Suppressor macrophage treated with lipopolysaccharide for 1 hour (primary cell): ENCODE results near the gene POU4F1.

Source experiments
- DNase-seq, 3 donors: peaks; one replicate each; pipeline ENCODE4 v3.0.0-alpha.2; 2020 to 2022

The POU4F1 gene

DNA sequence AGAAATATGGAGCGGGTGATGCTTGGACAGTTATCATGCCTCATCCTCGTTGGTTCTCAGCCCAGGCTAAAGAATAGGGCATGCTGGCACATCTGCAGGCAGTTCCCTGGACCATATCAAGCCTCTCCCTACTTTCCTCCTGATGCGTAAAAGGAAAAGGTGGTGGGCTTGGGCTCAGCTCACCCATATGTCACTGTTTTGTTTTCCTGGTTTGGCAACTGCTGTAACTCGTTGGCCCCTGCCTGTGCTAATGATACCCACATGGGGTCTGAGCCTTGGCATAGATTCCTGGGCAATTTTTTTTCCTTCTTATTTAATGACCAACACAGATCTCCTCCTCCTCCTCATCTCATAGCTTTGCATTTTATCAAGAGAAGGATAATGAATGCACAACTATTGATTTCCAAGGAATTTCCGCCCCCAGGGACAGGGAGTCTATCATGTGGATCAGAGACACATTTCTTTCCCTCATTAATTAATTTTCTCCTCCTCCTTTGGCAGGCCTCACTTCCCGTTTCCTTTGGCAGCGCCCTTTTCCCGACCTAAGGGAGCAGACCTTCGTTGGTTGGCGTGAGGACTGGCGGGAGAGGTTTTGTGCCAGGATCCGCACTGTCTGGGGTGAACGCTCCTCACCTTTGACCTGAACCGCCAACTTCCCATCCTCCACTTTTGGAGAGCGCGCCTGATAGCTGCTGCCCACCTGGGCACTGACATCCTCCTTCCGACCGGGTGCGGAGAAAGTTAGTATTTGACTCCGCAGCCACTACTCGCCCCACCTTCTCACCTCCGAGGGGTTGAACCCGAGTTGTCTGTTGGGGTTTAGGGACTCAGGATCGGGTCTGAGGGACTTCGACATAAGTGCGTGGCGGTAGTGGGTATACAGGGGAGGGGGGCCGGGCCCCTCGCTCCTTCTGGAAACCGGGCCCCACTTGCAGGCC, 3.4 kb upstream of the POU4F1 start:
- no peak for DNase-seq

DNA sequence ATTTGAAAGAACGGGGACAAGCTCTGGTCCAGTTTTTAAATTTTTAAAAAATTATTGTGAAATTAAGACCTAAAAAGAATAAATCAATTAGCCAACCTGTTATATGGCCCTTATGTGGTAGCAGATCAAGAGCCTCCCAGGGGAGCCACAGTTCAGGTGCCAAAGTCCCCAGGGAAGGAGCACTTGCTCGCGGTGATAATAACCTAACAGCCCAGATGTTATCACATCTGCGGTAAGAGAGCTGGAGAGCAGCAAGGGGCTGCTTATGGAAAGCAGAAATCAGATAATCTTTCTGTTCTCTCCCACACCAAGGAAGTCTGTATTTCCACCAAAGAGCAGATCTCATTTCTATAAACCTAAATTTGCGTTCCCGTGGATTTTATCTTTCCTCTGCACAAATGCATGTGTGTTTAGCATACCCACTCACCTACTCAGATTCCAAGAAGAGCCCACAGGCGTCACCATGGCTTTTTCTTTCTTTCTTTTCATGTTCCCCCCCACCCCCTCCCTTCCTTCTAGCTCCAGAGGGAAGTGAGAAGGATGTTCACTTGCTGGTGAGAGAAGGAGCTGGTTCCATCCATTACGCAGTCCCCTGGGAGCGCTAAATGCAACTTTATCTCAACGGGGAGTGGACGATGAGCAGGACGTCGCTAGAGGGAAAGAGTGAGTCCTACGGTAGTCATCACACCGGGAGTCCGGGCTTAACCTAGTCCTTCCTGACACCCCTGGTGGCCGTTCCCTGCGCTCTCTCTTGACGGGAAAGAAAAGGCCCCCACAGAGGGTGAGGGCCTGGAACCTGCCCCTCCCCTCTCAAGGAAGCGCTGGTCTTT, 1.6 kb upstream of the POU4F1 start:
- DNase-seq: no peak

DNA sequence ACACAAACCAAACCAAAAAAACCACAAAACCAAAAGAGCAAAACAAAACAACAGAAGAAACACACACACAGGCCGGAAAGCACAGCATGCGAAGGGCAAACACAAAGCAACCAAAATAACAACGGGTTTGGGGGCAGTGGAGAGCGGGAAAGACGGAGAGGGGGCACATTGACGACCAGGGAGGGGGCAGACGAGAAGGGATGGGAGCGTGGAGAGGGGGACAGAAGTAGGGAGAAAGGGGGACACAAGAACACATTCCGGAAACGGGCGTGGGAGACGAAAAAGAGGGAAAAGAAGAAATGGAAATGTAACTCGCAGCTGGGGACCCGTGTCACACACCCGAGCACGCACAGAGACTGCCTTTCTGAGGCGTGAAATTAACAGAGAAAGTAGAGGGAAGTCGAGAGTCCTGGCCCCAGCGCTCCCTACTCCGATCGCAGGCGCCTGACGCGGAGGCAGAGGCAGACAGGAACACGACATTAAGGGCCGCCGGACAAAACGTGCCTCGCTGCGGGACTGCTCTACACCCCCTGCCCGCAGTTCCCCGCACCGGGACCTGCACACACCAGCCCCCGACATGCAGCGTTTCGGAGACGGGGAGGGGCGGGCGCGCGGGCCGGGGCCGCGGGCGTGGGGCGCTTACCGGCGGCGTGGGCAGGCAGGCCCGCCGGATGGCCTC, 652 bp downstream of the POU4F1 start:
- DNase-seq: peak; percentile 37 to 54 (median 51)

DNA sequence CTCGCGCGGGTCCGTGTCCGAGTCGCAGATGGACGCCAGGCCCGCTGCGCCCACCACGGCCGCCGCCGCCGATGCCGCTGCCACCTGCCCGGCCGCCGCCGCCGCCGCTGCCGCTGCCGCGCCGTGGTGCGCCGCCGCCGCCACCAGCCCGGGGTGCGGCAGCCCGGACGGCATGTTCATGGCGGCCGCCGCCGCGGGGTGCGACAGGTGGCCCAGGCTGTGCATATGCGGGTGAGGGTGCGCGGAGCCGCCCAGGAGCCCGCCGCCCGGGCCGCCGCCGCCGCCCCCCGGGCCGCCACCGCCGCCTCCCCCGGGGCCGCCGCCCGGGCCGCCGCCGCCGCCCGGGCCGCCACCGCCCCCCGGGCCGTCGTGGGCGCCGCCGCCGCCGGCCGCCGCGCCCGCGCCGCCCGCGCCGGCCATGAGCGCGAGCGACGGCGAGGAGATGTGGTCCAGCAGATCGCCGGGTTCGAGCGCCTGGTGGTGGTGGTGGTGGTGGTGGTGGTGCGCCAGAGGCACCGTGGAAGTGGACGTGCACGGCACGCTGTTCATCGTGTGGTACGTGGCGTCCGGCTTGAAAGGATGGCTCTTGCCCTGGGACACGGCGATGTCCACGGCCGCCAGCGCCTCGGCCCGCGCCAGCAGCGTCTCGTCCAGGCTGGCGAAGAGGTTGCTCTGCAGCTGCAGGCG, 1.3 kb downstream of the POU4F1 start:
- DNase-seq: no peak

DNA sequence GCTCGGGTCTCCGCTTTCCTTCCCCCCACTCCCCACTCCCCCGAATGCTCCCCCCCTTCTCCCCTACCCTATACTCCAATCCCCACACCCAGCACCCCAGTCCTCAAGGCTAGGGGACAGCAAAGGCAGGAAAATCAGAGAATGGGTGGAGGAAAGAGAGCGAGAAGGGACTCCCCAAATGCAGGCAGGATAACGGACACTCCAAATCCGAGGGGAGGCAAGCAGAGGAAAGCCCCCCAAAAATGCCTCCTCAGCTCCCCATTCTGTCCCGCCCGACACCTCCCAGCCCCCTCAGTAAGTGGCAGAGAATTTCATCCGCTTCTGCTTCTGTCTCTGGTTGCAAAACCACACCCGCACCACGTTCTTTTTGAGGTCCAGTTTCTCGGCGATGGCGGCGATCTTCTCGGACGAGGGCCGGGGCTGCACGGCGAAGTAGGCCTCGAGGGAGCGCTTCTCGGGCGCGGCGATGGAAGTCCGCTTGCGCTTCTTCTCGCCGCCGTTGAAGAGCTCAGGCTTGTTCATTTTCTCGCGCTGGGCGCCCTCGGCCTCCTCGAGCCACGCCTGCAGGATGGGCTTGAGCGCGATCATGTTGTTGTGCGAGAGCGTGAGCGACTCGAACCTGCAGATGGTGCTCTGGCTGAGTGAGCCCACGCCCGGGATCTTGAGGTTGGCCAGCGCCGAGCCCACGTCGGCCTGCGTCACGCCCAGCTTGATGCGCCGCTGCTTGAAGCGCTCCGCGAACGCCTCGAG, 2.1 kb downstream of the POU4F1 start:
- DNase-seq: peak; percentile 45 to 56 (median 47)

DNA sequence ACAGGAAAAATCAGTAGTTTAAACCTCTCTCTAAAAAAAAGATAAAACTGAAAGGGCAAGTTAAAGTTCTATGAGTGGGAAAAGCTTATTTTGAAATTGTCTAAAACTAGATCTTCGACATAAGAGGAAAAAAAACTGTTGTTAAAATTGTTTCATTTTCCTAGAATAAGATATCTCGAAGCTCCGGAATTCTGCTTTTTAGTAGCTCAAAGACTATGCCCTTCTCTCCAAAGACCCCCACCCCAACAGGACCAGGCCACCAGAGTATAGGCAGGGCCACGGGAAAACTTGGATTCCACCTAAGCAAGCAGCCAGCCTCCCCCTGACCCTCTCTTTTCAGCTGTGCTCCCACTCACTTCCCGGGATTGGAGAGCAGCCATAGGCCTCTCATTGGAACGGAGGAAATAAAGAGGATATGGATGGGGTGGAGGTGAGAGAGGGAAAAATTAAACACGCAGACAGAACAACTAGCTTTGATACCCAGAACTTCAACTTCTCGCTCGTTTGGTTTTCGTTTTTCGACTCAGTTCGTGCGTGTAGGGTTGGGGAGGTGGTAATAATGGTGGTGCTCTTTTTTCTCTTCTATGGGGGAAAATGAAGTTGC, 3.0 kb downstream of the POU4F1 start:
- no peak for DNase-seq

DNA sequence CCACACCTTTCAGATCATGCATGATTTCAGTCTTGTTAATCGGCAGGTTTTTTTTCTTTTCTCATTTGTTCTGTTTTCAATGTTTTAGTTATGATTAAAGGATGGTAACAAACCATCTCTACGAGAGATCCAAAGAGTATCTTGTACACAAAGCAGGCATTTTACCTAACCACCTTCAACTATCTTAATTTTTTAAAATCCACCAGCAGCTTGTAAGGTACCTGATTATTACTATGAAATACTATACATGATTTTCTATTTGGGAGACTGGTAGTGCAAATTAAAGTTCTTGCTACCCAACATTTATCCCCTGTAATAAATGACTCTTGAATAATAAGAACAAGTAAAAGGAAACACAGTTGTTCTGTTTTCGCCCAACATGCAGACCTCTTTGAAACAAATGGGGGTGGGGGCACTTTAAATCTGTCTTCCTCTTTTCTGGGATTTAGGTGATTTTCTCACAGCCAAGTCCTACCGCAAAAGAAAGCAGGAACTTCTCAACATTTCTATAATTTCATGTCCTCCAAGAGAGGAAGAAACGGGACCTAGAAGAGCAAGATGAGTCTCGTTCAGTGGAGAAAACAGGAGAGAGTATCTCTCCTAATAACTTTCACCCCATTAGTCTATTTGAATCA, 3.6 kb downstream of the POU4F1 start:
- peak; percentile 50 to 64 (median 57) for DNase-seq

DNA sequence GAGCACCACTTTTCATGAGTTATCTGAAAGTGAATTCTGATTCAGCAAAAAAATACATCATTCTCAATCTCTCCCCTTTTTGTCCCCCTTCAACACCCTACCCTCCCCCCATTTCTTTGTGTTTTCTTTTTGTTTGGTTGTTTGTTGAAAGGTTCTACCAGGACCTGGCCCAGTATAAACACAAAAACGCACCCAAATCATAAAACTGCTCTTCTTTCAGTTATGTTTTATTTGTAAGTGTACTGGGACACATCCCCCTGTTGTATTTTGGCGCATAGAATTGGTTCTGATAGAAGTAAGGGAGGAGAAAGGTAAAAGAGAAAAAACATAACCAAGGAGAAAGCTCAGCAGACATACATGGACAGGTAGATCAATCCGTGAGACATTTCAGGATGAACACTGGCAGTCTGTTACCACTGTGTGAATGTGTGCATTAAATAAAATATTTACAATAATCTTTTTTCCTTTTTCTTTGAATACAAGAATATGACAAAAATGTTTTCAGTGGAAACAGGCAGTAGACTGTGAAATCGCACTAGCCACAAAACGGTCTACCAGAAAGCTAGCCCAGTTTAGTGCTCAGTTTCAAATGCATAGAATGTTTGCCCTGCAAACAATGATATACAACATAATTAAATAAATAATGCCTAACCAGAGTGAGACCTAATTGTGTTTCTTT, 4.2 kb downstream of the POU4F1 start:
- DNase-seq: no peak

DNA sequence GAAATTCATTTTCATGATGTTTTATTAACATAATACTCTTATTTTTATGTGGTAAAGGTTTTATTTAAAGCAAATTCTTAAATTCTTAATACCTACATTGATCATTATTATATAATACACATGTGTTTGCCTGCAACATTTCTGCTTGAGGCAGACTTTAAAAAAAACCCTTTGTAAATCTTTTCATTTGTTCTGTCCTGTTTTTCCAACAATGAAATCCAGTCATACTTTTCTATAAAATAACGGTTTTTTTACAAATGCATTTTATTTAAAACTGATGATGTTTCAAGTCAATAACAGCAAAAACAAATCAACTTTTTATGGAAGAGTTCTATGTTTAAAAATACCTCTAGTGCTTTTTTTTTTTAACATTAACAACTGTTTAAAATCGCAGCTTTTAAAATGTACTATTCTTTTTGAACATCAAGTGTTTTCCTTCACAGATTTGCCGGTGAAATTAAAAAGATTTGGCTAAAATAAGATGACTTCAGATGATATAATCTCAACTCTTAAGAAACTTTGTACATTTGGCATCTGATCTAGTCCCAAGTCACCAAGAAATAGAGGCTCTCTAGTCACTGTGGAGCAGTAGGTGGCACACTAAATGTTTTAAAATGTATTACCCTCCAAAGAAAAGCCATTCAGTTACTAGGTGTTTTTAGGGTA, 5.1 kb downstream of the POU4F1 start:
- no peak for DNase-seq

DNA sequence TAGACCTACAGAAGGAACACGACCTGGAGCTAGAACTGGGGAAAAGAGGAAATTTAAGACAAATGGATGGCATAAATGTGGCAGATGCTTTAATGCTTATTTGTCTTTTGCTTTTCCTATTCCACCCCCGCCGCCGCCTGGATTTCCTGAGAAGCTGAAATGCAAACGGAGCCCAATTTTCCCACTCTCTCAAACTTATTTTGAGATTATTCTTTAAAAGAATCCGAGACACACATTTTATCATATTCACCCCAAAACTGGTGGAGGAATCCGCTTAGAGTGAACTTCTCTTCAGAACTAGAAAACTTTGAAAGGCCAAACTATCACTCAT, 5.8 kb downstream of the POU4F1 start:
- no peak for DNase-seq

DNA sequence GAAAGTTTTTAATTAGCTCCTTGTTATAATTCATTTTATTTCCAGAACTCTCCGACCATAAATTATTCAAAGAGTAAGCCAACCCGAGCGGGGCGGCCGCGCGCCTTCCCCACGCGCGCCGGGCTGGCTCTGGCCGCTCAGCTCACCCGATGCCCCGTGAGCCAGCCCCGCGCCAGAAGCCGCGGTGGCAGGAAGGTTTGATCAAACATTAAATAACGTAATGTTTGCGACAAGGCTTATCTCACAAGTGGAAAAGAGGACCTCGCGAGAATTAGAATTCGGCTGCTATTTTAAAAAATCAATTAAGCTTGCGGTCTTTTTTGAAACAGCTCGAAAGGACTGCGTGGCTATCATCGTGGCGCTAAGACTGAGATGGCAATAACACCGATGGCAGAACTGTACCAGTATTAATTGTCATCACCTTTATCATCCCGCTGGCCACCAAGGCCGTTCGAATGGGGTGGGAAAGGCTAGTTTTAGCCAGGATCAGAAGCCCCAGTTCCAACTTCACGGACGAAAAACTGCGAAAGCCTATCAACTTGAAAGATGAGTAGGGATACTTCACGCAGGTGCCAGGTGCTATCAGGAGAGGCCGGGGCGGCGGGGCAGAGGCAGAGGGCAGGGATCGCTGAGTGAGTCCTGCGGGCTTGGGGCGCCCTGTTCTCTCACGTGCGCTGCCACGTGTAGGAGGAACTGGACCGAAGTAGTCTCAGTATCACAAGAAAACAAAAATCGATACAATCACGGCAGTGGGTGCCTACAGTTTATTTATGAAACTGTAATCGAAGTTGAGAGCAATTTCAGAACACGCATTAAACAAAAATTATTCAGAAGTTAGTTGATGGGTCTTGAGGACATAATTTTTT, 6.4 kb downstream of the POU4F1 start:
- no peak for DNase-seq

DNA sequence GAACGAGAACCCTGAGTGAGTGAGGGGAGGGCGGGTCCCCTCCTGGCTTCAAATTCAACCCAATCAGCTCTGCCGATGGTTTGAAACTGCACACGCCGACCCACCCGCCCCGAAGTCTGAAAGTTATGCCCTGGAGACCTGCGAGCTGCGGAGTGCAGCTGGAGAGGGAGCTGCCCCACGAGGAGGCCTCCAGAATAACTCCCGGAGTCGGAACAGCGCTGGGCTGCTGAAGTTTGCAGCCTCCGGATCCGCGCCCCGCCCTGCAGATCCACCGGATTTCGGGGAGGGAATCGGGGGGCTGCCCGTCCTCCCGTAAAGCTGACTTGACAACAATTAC, 7.0 kb downstream of the POU4F1 start:
- DNase-seq: no peak

DNA sequence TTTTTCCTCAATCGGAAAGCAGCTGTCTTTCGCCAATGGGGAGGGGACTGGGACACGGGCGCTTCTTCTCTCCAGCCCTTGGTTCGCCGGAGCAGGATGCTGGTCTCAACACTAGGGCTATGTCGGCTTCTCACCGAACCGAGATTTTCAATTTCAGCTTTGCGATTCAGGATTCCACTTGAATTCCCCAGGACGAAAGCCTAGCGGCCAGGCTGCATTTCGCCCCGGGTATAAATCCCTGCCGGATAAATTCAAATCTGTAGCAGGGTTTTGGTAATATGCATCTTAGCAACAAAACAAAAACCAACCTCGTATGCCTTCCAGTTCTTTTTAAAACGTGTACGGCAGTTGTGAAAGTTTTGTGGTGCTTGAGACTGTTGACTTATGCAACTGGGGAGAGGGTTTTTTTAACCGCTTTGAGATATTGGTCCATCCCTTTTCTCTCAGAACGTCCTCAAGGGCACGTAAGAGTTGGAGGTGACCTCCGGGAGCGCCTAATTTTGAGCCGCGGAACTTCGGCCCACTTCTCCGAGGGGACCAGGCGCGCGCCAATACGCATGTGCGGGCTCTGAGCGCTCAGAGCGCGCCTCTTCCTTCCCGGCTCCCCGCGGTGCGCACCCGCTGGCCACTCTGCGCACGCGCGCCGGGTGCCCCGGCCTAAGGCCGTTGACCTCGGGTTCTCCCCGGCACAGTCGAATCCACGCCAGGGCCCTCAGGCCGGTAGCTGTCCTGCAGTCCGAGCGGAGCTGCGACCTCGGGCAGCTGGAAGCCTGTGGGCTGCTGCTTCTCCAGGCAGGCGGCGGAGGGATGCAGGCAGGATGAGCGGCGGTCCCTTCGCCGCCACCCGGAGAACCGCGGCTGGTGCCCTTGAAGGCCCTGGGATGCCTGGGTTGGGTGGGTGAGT, 7.6 kb downstream of the POU4F1 start:
- DNase-seq: peak; percentile 69 to 88 (median 74)

DNA sequence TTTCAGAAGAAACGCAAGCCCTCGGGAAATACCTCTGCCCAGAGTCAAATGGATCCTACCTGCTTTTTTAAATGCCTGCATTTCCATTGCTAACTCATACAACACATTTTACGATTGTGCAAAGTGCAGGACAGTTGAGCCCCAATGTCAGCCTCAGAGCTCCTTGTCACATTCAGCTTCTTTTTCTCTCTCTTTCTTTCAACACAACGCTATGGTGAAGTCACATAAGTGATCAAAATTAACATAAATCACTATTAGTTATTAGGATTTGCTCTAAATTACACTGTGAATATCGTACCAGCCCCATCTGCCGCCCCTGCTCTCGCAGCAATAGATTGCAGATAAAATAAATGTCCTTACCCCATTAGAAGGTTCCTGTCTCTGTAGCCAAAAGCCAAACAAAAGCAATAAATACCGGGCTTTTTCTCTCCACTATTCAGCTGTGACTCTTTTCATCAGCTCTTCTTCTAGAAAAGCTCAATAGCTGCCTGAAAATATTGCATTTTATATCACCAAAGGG, 8.8 kb downstream of the POU4F1 start:
- no peak for DNase-seq

DNA sequence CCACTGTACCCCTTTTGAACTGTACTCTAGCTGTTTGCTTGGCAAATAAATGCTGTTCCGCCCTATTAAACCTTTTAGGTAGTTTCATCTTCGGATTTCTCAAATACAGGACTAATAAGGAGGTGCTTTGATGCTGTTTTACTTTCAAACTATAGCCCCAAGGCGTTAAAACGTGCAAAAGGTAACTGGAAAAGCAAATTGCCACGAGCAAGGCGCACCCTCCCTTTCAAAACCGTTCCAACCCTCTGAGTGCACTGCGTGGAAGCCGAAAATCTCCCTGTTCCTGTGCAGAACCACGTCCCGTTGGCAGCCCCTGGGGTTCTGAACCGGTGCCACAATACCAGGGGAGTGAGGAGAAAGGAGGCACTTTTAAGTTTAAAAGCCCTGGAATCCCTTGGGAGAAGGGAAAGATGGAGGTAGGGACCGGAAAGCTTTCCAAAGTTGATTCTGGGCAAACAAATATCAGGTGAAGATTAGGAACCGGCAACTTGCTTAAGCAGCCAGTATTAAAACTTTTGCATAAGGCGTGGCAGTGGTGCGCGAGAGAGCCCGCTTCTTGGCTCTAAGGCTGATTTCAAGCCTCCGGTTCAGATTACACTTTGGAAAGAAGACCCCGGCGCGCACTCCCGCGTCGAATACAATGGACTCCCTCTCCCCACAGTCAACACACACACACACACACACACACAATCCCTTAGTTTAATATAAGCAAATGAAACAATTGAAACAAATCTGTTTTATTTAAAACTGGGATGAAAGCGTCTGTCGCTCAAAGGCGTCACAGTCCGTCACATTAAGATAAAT, 9.5 kb downstream of the POU4F1 start:
- no peak for DNase-seq

DNA sequence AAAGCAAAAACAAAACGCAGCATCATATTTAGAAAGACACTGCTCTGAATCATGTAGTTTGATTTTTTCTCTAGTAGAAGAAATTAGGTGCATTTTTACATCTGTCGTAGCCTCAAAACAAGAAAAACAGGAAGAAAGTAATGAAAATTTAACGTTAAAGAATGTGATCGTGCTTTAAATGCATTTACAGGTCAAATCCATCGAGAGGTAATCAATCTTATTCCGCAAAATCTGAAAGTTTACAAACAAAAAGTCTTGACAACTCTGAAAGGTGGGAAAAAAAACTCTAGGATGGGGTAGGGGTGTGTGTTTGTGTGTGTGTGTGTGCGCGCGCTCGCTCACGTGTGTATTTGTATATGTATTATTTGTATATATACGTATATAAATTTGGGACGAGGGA, 10.2 kb downstream of the POU4F1 start:
- no peak for DNase-seq

DNA sequence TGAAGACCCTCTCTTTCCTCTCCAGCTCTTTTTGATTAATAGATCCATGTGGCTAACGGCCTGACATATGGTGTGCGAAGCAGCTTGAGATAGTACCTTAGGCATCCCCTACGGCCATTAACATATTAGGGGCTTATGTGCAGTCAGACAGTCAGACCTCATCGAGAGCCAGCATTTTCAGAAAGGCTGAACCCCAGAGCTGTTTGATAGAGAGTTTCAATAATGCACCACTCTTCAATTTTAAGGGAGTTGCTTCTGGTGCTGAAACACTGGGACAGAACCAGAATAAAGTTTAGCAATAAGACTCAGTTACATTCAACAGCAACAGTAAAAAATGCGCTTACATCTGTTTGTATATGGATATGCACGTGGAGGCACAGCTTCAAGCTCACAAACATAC, 10.8 kb downstream of the POU4F1 start:
- DNase-seq: no peak
